ENCODE data around the gene KANSL1. TPM values are rescaled to one million over a fixed set of nuclear protein-coding genes. Genes with fewer than 3 reads are reported as not detected.
A peak's percentile ranks its signal among the peaks of the same experiment; 100 is the strongest.
"Not testable (repeated sequence)": the region's sequence is repeated elsewhere in the genome, so short reads cannot be mapped to it uniquely, and the experiment has no call there.

KANSL1 gene
- total RNA-seq, 1 donor from 2014 or later, result 191 TPM

GRCh38 chr17:46192189-46192438, 1.1 kb downstream of the KANSL1 start:
- H3K4me3 Mint-ChIP-seq (ENCODE audit: unreplicated experiment), result peak overlapping the region; percentile 98
- DNase-seq, result no peak
- peaks cover 7% of the 10 kb centered on the region for H3K36me3 Mint-ChIP-seq (ENCODE audit: unreplicated experiment)
- TF ChIP-seq, protein P1, sequence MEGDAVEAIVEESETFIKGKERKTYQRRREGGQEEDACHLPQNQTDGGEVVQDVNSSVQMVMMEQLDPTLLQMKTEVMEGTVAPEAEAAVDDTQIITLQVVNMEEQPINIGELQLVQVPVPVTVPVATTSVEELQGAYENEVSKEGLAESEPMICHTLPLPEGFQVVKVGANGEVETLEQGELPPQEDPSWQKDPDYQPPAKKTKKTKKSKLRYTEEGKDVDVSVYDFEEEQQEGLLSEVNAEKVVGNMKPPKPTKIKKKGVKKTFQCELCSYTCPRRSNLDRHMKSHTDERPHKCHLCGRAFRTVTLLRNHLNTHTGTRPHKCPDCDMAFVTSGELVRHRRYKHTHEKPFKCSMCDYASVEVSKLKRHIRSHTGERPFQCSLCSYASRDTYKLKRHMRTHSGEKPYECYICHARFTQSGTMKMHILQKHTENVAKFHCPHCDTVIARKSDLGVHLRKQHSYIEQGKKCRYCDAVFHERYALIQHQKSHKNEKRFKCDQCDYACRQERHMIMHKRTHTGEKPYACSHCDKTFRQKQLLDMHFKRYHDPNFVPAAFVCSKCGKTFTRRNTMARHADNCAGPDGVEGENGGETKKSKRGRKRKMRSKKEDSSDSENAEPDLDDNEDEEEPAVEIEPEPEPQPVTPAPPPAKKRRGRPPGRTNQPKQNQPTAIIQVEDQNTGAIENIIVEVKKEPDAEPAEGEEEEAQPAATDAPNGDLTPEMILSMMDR (IDR thresholded peaks at IDR 0.05; ENCODE audit: partially characterized antibody, unreplicated experiment), result no peak
- H3K27me3 Mint-ChIP-seq (ENCODE audit: unreplicated experiment), result peaks cover 12% of the 10 kb centered on the region
- H3K27ac Mint-ChIP-seq (ENCODE audit: unreplicated experiment), result peak overlapping the region; percentile 99
- peaks cover 20% of the 10 kb centered on the region for H3K9me3 Mint-ChIP-seq (ENCODE audit: unreplicated experiment)
- peaks cover 31% of the 10 kb centered on the region for H3K4me1 Mint-ChIP-seq (ENCODE audit: low read depth, unreplicated experiment)

- H3K4me1 Mint-ChIP-seq (ENCODE audit: low read depth, unreplicated experiment), result peaks cover 33% of the 10 kb centered on the region
- H3K4me3 Mint-ChIP-seq (ENCODE audit: unreplicated experiment), result peak overlapping the region; percentile 98
- peaks cover 7% of the 10 kb centered on the region for H3K36me3 Mint-ChIP-seq (ENCODE audit: unreplicated experiment)
- TF ChIP-seq, protein P1 (IDR thresholded peaks at IDR 0.05; ENCODE audit: partially characterized antibody, unreplicated experiment), result no peak
- DNase-seq, result peak; percentile 61
- H3K27me3 Mint-ChIP-seq (ENCODE audit: unreplicated experiment), result peaks cover 12% of the 10 kb centered on the region
- peaks cover 17% of the 10 kb centered on the region for H3K9me3 Mint-ChIP-seq (ENCODE audit: unreplicated experiment)
- peak overlapping the region; percentile 99 for H3K27ac Mint-ChIP-seq (ENCODE audit: unreplicated experiment)
Observed at GRCh38 chr17:46191322-46192188, 1.7 kb downstream of the KANSL1 start.

DNA sequence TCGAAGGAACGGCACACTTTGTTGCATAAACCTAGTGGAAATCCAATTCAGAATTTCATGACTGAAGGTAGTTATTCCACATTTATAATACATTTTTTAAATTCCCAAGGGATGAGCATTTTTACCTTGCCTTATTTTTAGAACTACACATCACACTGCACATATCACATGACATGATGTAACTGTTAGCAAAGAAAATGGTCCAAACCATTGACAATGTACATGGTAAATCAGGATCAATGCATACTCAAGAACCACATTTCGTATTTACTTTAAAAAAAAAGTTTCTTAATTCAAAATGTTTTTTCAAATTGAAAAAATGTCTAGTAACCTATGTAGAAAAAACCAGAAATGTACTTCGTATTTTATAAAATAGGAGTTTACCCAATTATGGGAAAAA, 2.5 kb downstream of the KANSL1 start:
- Mint-ChIP-seq H3K27ac (ENCODE audit: unreplicated experiment) (peak overlapping the region; percentile 25), H3K27me3 (ENCODE audit: unreplicated experiment) (peaks cover 12% of the 10 kb centered on the region), H3K9me3 (ENCODE audit: unreplicated experiment) (peaks cover 17% of the 10 kb centered on the region), H3K4me3 (ENCODE audit: unreplicated experiment) (peak overlapping the region; percentile 98), H3K4me1 (ENCODE audit: low read depth, unreplicated experiment) (peaks cover 33% of the 10 kb centered on the region), H3K36me3 (ENCODE audit: unreplicated experiment) (peaks cover 7% of the 10 kb centered on the region)
- no peak for DNase-seq
- TF ChIP-seq, protein P1 (IDR thresholded peaks at IDR 0.05; ENCODE audit: partially characterized antibody, unreplicated experiment), result no peak

DNA sequence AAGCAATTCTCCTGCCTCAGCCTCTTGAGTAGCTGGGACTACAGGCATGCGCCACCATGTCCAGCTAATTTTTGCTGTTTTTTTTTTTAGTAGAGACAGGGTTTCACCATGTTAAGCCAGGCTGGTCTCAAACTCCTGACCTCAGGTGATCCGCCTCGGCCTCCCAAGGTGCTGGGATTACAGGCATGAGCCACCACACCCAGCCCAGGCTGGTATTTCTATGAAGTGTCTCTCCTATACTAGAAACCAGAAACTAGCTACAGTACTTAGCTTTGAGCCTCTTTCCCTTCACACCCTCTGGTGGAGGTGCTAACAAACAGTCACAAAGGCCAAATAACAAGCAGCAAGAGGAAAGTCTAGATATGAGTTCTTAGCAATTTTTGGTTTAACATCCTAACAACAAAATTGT, 6.4 kb downstream of the KANSL1 start:
- H3K36me3 Mint-ChIP-seq (ENCODE audit: unreplicated experiment); H3K27ac Mint-ChIP-seq (ENCODE audit: unreplicated experiment); H3K9me3 Mint-ChIP-seq (ENCODE audit: unreplicated experiment); DNase-seq; H3K27me3 Mint-ChIP-seq (ENCODE audit: unreplicated experiment); H3K4me3 Mint-ChIP-seq (ENCODE audit: unreplicated experiment): not testable (repeated sequence)
- H3K4me1 Mint-ChIP-seq (ENCODE audit: low read depth, unreplicated experiment), result peaks cover 46% of the 10 kb centered on the region

- Mint-ChIP-seq H3K36me3 (ENCODE audit: unreplicated experiment) (no peaks in the 10 kb centered on the region), H3K4me1 (ENCODE audit: low read depth, unreplicated experiment) (peaks cover 37% of the 10 kb centered on the region), H3K27me3 (ENCODE audit: unreplicated experiment) (peaks cover 6% of the 10 kb centered on the region), H3K9me3 (ENCODE audit: unreplicated experiment) (no peaks in the 10 kb centered on the region), H3K27ac (ENCODE audit: unreplicated experiment) (peak overlapping the region; percentile 4), H3K4me3 (ENCODE audit: unreplicated experiment) (peak overlapping the region; percentile 2)
- TF ChIP-seq, protein P1 (IDR thresholded peaks at IDR 0.05; ENCODE audit: partially characterized antibody, unreplicated experiment), result no peak
- DNase-seq, result no peak
Observed at GRCh38 chr17:46184696-46185095, 8.5 kb downstream of the KANSL1 start.

DNA sequence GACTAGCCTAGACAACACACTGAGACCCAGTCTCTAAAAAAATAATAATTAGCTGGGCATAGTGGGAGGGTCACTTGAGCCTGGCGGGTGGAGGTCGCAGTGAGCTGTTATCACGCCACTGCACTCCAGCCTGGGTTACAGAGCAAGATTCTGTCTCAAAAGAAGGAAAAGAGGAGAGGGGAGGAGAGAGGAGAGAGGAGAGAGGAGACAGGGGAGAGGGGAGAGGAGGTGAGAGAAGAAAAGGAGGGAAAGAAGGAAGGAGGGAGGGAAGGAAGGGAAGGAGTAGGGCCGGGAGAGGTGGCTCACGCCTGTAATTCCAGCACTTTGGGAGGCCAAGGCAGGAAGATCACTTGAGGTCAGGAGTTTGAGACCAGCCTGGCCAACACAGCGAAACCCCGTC, 9.8 kb downstream of the KANSL1 start:
- not testable (repeated sequence) for H3K9me3 Mint-ChIP-seq (ENCODE audit: unreplicated experiment); H3K36me3 Mint-ChIP-seq (ENCODE audit: unreplicated experiment); DNase-seq; H3K27me3 Mint-ChIP-seq (ENCODE audit: unreplicated experiment); H3K4me3 Mint-ChIP-seq (ENCODE audit: unreplicated experiment); H3K27ac Mint-ChIP-seq (ENCODE audit: unreplicated experiment)
- peaks cover 46% of the 10 kb centered on the region for H3K4me1 Mint-ChIP-seq (ENCODE audit: low read depth, unreplicated experiment)
